Activated CD4-positive, alpha-beta T cell treated with anti-CD3 and anti-CD28 coated beads for 36 hours (primary cell): ENCODE results near the gene SMCO2. TPM values are rescaled to one million over a fixed set of nuclear protein-coding genes. Genes with fewer than 3 reads are reported as not detected.

Experiments
- total RNA-seq, 2 experiments: library from RNA; stranded (reverse); gene quantifications; one replicate each; pipeline ENCODE4 v1.2.3, GENCODE V29; 2021

The SMCO2 gene
- total RNA-seq, 2 experiments from 2014 or later, result 0.23 TPM; not detected in 1

Other genes with a start within 250 kb of the SMCO2 start
- gene STK38L, start 202.4 kb upstream of the SMCO2 start, total RNA-seq, result 10 to 100 TPM; 24.9 to 30.4 TPM
- 10 to 100 TPM; 10.9 to 13.2 TPM for gene BMAL2, start 113.9 kb upstream of the SMCO2 start, total RNA-seq
- 10 to 100 TPM; 14.9 to 15.6 TPM for gene PPFIBP1, start 77.5 kb downstream of the SMCO2 start, total RNA-seq
- gene REP15, start 249.7 kb downstream of the SMCO2 start, total RNA-seq, result not detected